ENCODE results near the gene ZNF107.

ZNF107 gene

DNA sequence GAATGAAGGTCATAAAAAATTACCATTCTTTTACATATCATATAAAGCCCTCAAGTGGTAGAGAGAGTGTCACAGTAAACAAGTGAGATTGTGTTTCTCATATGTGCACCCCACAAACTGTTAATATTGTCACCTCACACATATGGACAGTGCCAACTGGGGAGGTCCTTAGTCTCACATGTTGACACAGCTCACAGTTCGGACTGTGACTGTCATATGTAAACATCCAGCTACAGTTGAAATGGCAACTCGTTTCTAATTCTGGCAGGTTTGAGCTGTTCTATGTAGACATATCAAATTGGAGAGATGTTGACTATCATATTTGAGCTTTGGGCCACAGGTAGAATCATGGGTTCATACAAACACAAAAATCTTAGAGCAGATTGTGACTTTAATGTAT lies 39.4 kb upstream of the ZNF107 start:
- no peak for DNase-seq (ENCODE audit: low spot score)
- TF ChIP-seq CTCF (IDR thresholded peaks at IDR 0.05): no peak

GRCh38 chr7:64628192-64628591 lies 37.7 kb upstream of the ZNF107 start:
- TF ChIP-seq CTCF (IDR thresholded peaks at IDR 0.05): no peak
- no peak overlapping the region for H3K27ac ChIP-seq

More for the DNA sequence above, 39.4 kb upstream of the ZNF107 start:
- Histone ChIP-seq H3K27ac (no peak overlapping the region), H3K4me3 (no peak overlapping the region)

GRCh38 chr7:64628721-64629120 lies 37.2 kb upstream of the ZNF107 start:
- Histone ChIP-seq H3K4me3 (no peak overlapping the region), H3K27ac (no peak overlapping the region)
- no peak for TF ChIP-seq CTCF (IDR thresholded peaks at IDR 0.05)
- DNase-seq (ENCODE audit: low spot score): no peak

More at GRCh38 chr7:64628192-64628591, 37.7 kb upstream of the ZNF107 start:
- H3K4me3 ChIP-seq: no peak overlapping the region
- DNase-seq (ENCODE audit: low spot score): no peak

DNA sequence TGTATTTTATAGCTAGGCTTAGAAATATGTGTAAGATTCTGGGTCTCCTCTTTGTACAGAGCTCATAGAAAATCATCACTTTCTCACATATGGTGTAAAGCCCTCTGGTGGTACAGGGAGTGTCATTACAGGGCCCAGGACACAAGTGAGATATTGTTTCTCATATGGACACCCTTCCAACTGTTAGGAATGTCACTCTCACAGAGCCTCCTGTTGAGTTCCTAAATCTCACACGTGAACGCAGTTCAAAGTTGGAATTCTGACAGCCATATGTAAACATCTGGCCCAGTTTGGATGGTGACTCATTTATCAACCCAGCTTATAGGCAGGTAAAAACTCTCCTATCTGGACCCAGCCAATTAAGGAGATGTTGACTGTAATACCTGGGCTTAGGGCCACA lies 35.4 kb upstream of the ZNF107 start:
- H3K4me3 ChIP-seq: no peak overlapping the region
- TF ChIP-seq CTCF (IDR thresholded peaks at IDR 0.05): no peak
- no peak overlapping the region for H3K27ac ChIP-seq
- DNase-seq (ENCODE audit: low spot score): no peak

DNA sequence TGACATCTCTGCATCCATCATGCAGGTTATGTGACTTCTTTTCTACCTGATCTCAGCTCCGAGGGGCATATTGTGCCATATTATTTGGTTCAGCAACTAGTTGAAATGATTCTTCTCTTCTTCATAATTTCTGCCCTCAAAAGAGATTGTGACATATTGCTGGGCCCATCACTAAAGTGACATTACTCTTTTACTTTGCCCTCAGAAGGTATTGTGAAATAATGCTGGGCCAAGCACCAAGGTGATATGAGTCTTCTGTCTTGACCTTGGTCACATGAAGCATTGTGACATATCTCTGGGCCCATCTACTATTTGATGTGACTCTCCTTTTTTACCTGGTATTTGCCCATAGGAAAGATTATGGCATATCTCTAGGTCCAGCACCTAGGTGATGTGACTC lies 33.9 kb upstream of the ZNF107 start:
- TF ChIP-seq CTCF (IDR thresholded peaks at IDR 0.05): no peak
- no peak for DNase-seq (ENCODE audit: low spot score)
- no peak overlapping the region for H3K27ac ChIP-seq
- H3K4me3 ChIP-seq: no peak overlapping the region

DNA sequence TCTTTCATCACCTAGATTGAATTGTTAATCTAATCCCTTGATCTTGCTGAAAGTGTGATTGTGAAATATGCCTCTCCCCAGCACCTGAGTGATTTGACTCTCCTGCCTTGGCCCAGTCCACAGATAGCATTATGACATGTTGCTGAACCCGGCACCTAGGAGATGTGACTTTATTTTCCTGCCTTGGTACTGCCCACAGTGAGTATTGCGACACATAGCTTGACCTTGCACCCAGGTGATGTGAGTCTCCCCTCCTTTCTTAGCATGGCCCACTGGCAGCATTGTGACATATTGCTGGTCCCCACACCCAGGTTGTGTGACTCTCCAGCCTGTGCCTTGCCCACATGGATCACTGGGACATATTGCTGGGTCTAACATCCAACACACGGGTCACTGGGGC lies 32.5 kb upstream of the ZNF107 start:
- Histone ChIP-seq H3K4me3 (no peak overlapping the region), H3K27ac (no peak overlapping the region)
- no peak for DNase-seq (ENCODE audit: low spot score)
- no peak for TF ChIP-seq CTCF (IDR thresholded peaks at IDR 0.05)

DNA sequence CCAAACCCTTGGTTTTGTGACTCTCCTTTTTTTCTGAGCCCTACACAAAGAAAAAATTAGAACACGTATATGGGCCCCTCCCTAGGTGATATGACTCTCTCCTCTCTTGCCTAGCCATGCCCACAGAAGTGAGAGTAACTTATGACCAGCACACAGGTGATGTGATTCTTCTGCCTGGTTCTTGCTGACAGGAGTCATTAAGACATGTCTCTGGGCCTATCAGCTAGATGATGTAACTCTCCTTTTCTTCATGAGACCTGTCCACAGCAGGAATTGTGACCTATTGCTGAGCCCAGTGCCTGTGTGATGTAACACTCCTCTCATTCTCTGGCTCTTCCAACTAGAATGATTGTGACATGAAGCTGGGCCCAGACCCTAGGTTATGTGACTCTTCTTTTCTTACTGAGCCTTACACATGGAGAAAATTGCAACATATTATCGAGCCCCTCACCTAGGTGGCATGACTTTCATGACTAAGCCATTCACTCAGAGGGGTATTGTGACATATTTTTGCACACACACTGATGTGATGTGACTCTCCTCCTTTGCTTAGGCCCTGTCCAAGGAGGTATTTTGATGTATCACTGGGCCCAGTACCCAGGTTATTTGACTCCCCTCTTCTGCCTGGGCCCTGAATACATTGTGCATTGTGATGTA lies 31.4 kb upstream of the ZNF107 start:
- no peak overlapping the region for H3K4me3 ChIP-seq
- DNase-seq (ENCODE audit: low spot score): no peak
- no peak overlapping the region for H3K27ac ChIP-seq
- TF ChIP-seq CTCF (IDR thresholded peaks at IDR 0.05): no peak

All from coronary artery (tissue), 2 donors.